Dendritic cell treated with granulocyte-macrophage colony-stimulating factor and Interleukin-4, amounts not matched to agents 40 ng/mL and 50 ng/mL, for 4 days (primary cell): ENCODE measurements around the gene KCNH5.
"Not testable (repeated sequence)": the region's sequence is repeated elsewhere in the genome, so short reads cannot be mapped to it uniquely, and the experiment has no call there.

Experiments used
- H3K27ac Mint-ChIP-seq: one replicate; pipeline ENCODE4 v1.8.0; 2022; ENCODE audit warnings: mild to moderate bottlenecking, mixed read lengths
- H3K27me3 Mint-ChIP-seq: one replicate; pipeline ENCODE4 v1.8.0; 2022; ENCODE audit warnings: mild to moderate bottlenecking, mixed read lengths
- H3K36me3 Mint-ChIP-seq: one replicate; pipeline ENCODE4 v1.8.0; 2022; ENCODE audit warnings: low read depth, mixed read lengths
- H3K4me1 Mint-ChIP-seq: one replicate; pipeline ENCODE4 v1.8.0; 2022; ENCODE audit warnings: low read depth, mixed read lengths
- H3K4me3 Mint-ChIP-seq: one replicate; pipeline ENCODE4 v1.8.0; 2022; ENCODE audit warnings: mild to moderate bottlenecking, moderate library complexity, mixed read lengths
- H3K9me3 Mint-ChIP-seq: one replicate; pipeline ENCODE4 v1.8.0; 2022; ENCODE audit warnings: mixed read lengths
- intact Hi-C: fragments of 100-400 bp; cut with micrococcal nuclease; formaldehyde crosslinking; loops from one replicate; pipeline ENCODE4 v1.15.0; 2022

Gene KCNH5

DNA sequence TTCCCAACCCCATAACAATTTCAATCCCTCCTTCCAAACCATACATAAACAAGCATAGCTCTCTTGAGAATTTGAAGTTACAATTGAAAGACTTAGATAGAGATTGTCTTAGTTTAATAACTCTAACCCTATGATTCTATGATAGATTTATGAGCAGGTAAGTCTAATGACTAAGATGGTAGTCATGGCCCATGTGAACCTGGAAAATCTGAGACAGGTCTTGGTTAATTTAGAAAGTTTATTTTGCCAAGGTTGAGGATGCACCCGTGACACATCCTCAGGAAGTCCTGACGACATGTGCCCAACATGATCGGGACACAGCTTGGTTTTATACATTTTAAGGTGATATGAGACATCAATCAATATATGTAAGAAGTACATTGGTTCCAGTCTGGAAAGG, 248.8 kb downstream of the KCNH5 start:
- no peak overlapping the region for H3K4me3 Mint-ChIP-seq
- H3K27ac Mint-ChIP-seq, result no peak overlapping the region
- no peaks in the 10 kb centered on the region for H3K4me1 Mint-ChIP-seq
- H3K36me3 Mint-ChIP-seq, result no peaks in the 10 kb centered on the region
- intact Hi-C loops, result no loop called here
- no peaks in the 10 kb centered on the region for H3K9me3 Mint-ChIP-seq
- no peaks in the 10 kb centered on the region for H3K27me3 Mint-ChIP-seq

- Mint-ChIP-seq H3K4me1 (no peaks in the 10 kb centered on the region), H3K27me3 (no peaks in the 10 kb centered on the region), H3K4me3 (no peak overlapping the region), H3K9me3 (peaks cover 30% of the 10 kb centered on the region), H3K36me3 (no peaks in the 10 kb centered on the region), H3K27ac (no peak overlapping the region)
- intact Hi-C loops, result no loop called here
Measured at GRCh38 chr14:62792578-62792977, 252.7 kb downstream of the KCNH5 start.

DNA sequence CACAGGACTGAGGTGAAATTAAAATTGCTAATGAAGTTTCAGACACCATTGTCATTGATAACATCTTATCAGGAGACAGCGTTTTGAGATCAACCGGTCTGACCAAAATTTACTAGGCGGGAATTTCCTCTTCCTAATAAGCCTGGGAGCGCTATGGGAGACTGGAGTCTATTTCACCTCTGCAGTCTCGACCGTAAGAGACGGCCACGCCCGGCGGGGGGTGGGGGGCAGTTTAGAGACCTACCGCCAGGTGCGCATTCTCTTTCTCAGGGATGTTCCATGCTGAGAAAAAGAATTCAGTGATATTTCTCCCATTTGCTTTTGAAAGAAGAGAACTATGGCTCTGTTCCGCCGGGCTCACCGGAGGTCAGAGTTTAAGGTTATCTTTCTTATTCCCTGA, 263.9 kb downstream of the KCNH5 start:
- H3K27me3 Mint-ChIP-seq, H3K4me1 Mint-ChIP-seq, H3K36me3 Mint-ChIP-seq, H3K27ac Mint-ChIP-seq, intact Hi-C loops, H3K4me3 Mint-ChIP-seq: not testable (repeated sequence)
- H3K9me3 Mint-ChIP-seq, result peaks cover 28% of the 10 kb centered on the region

GRCh38 chr14:62778852-62779251, 266.4 kb downstream of the KCNH5 start:
- intact Hi-C loops, result no loop called here
- no peaks in the 10 kb centered on the region for H3K36me3 Mint-ChIP-seq
- H3K4me3 Mint-ChIP-seq, result no peak overlapping the region
- H3K4me1 Mint-ChIP-seq, result no peaks in the 10 kb centered on the region
- peaks cover 39% of the 10 kb centered on the region for H3K9me3 Mint-ChIP-seq
- H3K27ac Mint-ChIP-seq, result no peak overlapping the region
- H3K27me3 Mint-ChIP-seq, result no peaks in the 10 kb centered on the region

DNA sequence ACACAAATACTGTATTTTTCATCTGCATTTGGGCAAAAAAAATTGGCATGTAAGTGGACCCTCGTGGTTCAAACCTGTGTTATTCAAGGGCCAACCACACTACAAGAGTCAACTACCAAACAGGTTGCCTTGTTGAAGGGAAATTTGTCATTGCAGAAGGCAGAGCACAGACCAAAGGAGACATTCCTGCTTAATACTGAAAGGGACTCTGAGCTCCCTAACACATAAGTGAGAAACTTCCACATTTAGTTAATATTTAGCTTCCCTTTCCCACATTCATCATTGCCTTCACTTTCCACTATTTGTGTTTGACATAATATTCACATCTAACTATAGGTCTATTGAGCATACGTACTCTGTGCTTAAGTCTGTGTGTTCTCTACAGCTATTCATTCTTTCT, 266.9 kb downstream of the KCNH5 start:
- peaks cover 39% of the 10 kb centered on the region for H3K9me3 Mint-ChIP-seq
- intact Hi-C loops, result no loop called here
- no peaks in the 10 kb centered on the region for H3K36me3 Mint-ChIP-seq
- H3K27ac Mint-ChIP-seq, result no peak overlapping the region
- H3K4me3 Mint-ChIP-seq, result no peak overlapping the region
- H3K4me1 Mint-ChIP-seq, result no peaks in the 10 kb centered on the region
- H3K27me3 Mint-ChIP-seq, result no peaks in the 10 kb centered on the region

DNA sequence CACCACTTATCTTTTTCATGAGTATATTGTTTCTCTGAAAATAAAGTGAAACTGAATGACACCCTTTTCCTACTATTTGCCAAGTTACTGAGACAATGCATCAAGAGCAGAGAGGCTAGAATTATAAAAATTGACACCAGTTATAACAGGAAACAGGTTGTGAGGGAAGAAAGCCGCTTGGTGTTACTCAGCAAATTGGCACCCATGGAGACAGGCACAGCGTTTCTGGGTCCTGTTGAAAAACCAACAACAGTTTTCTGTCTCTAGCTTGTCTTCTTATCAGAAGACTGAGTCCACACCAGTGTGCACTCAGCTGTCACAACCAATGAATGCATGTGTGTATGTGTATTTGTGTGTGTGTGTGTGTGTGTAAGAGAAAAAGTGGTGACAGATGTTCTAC, 267.7 kb downstream of the KCNH5 start:
- no peaks in the 10 kb centered on the region for H3K4me1 Mint-ChIP-seq
- no peak overlapping the region for H3K27ac Mint-ChIP-seq
- H3K4me3 Mint-ChIP-seq, result no peak overlapping the region
- H3K9me3 Mint-ChIP-seq, result peaks cover 39% of the 10 kb centered on the region
- intact Hi-C loops, result no loop called here
- H3K27me3 Mint-ChIP-seq, result no peaks in the 10 kb centered on the region
- no peaks in the 10 kb centered on the region for H3K36me3 Mint-ChIP-seq

- intact Hi-C loops, result no loop called here
- no peaks in the 10 kb centered on the region for H3K27me3 Mint-ChIP-seq
- H3K4me3 Mint-ChIP-seq, result no peak overlapping the region
- H3K36me3 Mint-ChIP-seq, result no peaks in the 10 kb centered on the region
- peaks cover 28% of the 10 kb centered on the region for H3K9me3 Mint-ChIP-seq
- no peak overlapping the region for H3K27ac Mint-ChIP-seq
- H3K4me1 Mint-ChIP-seq, result no peaks in the 10 kb centered on the region
Measured at GRCh38 chr14:62776300-62776699, 269.0 kb downstream of the KCNH5 start.

GRCh38 chr14:62768753-62769152, 276.5 kb downstream of the KCNH5 start:
- no peak overlapping the region for H3K27ac Mint-ChIP-seq
- no peaks in the 10 kb centered on the region for H3K4me1 Mint-ChIP-seq
- H3K36me3 Mint-ChIP-seq, result no peaks in the 10 kb centered on the region
- no peak overlapping the region for H3K4me3 Mint-ChIP-seq
- no peaks in the 10 kb centered on the region for H3K27me3 Mint-ChIP-seq
- intact Hi-C loops, result no loop called here
- H3K9me3 Mint-ChIP-seq, result no peaks in the 10 kb centered on the region

DNA sequence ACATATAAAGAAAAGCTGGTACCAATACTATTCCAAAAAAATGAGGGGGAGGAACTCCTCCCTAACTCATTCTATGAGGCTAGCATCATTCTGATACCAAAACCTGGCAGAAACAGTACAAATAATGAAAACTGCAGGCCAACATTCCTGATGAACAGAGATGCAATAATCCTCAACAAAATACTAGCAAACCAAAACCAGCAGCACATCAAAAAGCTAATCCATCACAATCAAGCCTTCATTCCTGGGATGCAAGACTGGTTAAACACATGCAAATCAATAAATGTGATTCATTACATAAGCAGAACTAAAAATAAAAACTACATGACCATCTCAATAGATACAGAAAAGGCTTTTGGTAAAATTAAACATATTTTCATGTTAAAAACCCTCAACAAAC, 281.3 kb downstream of the KCNH5 start:
- H3K36me3 Mint-ChIP-seq, result no peaks in the 10 kb centered on the region
- no peak overlapping the region for H3K4me3 Mint-ChIP-seq
- no peaks in the 10 kb centered on the region for H3K4me1 Mint-ChIP-seq
- H3K27ac Mint-ChIP-seq, result no peak overlapping the region
- H3K9me3 Mint-ChIP-seq, result peaks cover 27% of the 10 kb centered on the region
- H3K27me3 Mint-ChIP-seq, result no peaks in the 10 kb centered on the region
- intact Hi-C loops, result no loop called here

DNA sequence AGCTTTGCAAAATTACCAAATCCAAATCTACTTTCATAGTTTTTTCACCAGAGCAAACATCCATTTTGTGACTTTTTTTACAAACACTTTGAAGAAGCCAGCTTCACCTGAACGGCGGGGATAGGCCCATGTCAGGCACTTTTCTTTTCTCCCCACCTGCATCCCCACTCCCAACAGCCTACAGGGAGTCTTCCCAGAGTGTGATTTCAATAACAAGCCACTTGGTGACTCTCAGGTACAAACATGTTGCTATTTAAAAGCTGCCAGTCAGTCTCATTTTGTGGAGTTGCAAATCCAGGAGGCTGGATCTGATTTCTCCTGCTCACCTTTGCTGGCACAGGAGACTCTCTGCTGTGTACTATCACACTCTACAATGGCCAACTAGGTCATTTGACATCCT, 285.5 kb downstream of the KCNH5 start:
- Mint-ChIP-seq H3K4me1 (no peaks in the 10 kb centered on the region), H3K27me3 (no peaks in the 10 kb centered on the region), H3K4me3 (no peak overlapping the region), H3K36me3 (no peaks in the 10 kb centered on the region), H3K9me3 (peaks cover 41% of the 10 kb centered on the region), H3K27ac (no peak overlapping the region)
- intact Hi-C loops, result no loop called here

DNA sequence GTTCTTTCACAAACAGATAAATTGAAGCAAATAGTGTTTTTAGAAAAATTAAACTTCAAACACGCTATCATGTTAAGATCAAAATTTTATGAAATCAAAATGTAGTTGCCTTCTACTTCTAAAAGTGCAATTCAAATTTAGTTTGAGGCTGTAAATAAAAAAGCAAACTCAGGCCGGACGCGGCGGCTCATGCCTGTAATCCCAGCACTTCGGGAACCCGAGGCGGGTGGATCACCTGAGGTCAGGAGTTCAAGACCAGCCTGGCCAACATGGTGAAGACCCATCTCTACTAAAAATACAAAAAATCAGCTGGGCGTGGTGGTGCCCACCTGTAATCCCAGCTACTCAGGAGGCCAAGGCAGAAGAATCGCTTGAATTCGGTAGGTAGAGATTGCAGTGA, 298.4 kb downstream of the KCNH5 start:
- H3K27ac Mint-ChIP-seq, H3K4me1 Mint-ChIP-seq, H3K36me3 Mint-ChIP-seq, H3K27me3 Mint-ChIP-seq, intact Hi-C loops, H3K4me3 Mint-ChIP-seq: not testable (repeated sequence)
- peaks cover 18% of the 10 kb centered on the region for H3K9me3 Mint-ChIP-seq

- Mint-ChIP-seq H3K36me3 (no peaks in the 10 kb centered on the region), H3K9me3 (peaks cover 14% of the 10 kb centered on the region), H3K27me3 (no peaks in the 10 kb centered on the region), H3K4me3 (no peak overlapping the region), H3K27ac (no peak overlapping the region), H3K4me1 (no peaks in the 10 kb centered on the region)
- intact Hi-C loops, result no loop called here
Measured at GRCh38 chr14:62745496-62745895, 299.8 kb downstream of the KCNH5 start.

DNA sequence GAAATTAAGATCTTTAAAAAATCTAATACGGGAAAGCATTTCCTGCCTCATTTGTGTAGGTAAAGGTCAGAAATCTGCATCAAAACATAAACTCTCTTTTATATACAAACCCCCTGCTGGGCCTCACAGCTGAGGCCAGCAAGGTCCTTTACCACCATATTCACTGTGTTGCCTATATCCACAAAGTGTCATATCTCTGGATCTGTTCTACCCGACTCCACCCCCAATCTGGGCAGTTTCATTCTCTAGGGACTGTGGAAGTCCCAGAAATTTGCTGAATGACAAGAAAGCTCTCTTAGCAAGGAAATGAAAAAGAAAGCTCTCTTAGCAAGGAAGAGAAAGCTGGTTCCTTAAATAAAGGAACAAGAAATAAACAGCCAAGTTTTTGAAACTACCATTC, 301.7 kb downstream of the KCNH5 start:
- Mint-ChIP-seq H3K9me3 (peaks cover 10% of the 10 kb centered on the region), H3K27ac (no peak overlapping the region), H3K27me3 (no peaks in the 10 kb centered on the region), H3K4me1 (no peaks in the 10 kb centered on the region), H3K36me3 (no peaks in the 10 kb centered on the region), H3K4me3 (no peak overlapping the region)
- intact Hi-C loops, result no loop called here

DNA sequence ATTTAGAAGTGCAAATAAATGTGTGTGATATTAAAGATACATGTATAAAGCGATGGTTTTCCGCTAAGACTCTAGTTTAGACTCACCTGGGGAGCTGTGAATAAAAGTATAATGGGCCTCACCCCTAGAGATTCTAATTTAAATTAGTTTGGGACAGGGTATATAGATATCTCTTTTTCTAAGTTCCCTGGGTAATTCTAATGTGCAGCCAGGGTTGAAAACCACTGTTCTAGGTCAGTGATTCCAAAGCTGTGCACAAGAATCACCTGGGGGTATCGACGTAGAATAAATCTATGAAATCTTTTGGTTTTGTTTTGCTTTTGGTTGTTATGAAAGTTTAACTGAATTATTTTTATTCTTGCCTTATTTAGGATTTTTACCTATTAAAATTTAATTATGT, 302.1 kb downstream of the KCNH5 start:
- no peaks in the 10 kb centered on the region for H3K36me3 Mint-ChIP-seq
- no peak overlapping the region for H3K4me3 Mint-ChIP-seq
- intact Hi-C loops, result no loop called here
- H3K9me3 Mint-ChIP-seq, result peaks cover 5% of the 10 kb centered on the region
- H3K27me3 Mint-ChIP-seq, result no peaks in the 10 kb centered on the region
- no peak overlapping the region for H3K27ac Mint-ChIP-seq
- H3K4me1 Mint-ChIP-seq, result no peaks in the 10 kb centered on the region

- Mint-ChIP-seq H3K27ac (no peak overlapping the region), H3K4me1 (no peaks in the 10 kb centered on the region), H3K27me3 (no peaks in the 10 kb centered on the region), H3K9me3 (peaks cover 15% of the 10 kb centered on the region), H3K36me3 (no peaks in the 10 kb centered on the region), H3K4me3 (no peak overlapping the region)
- intact Hi-C loops, result no loop called here
Measured at GRCh38 chr14:62739647-62740046, 305.6 kb downstream of the KCNH5 start.
